OCI-LY1 (cell line): Measurements from ENCODE around the gene CLTCL1.

Source experiments
- H2AFZ ChIP-seq: fragments of 200-600 bp; sonication (generic), shearing (Covaris generic); 2 replicates; pipeline ENCODE4 v1.6.0; 2014; ENCODE audit warnings: antibody characterized with exemption, mild to moderate bottlenecking, low read length
- H3F3A ChIP-seq: fragments of 200-600 bp; sonication (generic), shearing (Covaris generic); 2 replicates; pipeline ENCODE4 v1.6.0; 2014; ENCODE audit warnings: mild to moderate bottlenecking, antibody characterized with exemption, low read length, moderate library complexity; ENCODE audit not compliant: insufficient read depth
- H3K27ac ChIP-seq: fragments of 200-600 bp; sonication (generic); 2 replicates; pipeline ENCODE4 v1.5.1; 2014; ENCODE audit warnings: low read length, mixed run types, mild to moderate bottlenecking, low read depth; ENCODE audit not compliant: poor library complexity, severe bottlenecking
- H3K27me3 ChIP-seq: fragments of 200-600 bp; sonication (generic); 2 replicates; pipeline ENCODE4 v1.6.0; 2014; ENCODE audit warnings: antibody characterized with exemption, mild to moderate bottlenecking, low read length, moderate library complexity; ENCODE audit not compliant: insufficient read depth
- H3K36me3 ChIP-seq: fragments of 200-600 bp; sonication (generic); 2 replicates; pipeline ENCODE4 v1.6.1; 2014; ENCODE audit warnings: mild to moderate bottlenecking, antibody characterized with exemption, low read length, moderate library complexity, mixed read lengths; ENCODE audit not compliant: insufficient read depth
- H3K4me1 ChIP-seq: fragments of 200-600 bp; sonication (generic); 2 replicates; pipeline ENCODE4 v1.5.1; 2014; ENCODE audit warnings: mild to moderate bottlenecking, low read length, moderate library complexity; ENCODE audit not compliant: insufficient read depth, severe bottlenecking
- H3K4me2 ChIP-seq: fragments of 200-600 bp; sonication (generic), shearing (Covaris generic); 2 replicates; pipeline ENCODE4 v1.6.1; 2014; ENCODE audit warnings: low read length
- H3K4me3 ChIP-seq: fragments of 200-600 bp; sonication (generic); 2 replicates; pipeline ENCODE4 v1.5.1; 2014; ENCODE audit warnings: low read length, low read depth, mild to moderate bottlenecking, mixed read lengths; ENCODE audit not compliant: poor library complexity, severe bottlenecking
- H3K79me2 ChIP-seq: fragments of 200-600 bp; shearing (Covaris generic); 2 replicates; pipeline ENCODE4 v1.6.1; 2016; ENCODE audit warnings: mixed run types, low read length, mixed read lengths; ENCODE audit not compliant: insufficient read depth
- H3K9ac ChIP-seq: fragments of 200-600 bp; sonication (generic), shearing (Covaris generic); 2 replicates; pipeline ENCODE4 v1.6.1; 2014; ENCODE audit warnings: mild to moderate bottlenecking, low read length, mixed read lengths
- H3K9me2 ChIP-seq: fragments of 200-600 bp; sonication (generic), shearing (Covaris generic); 2 replicates; pipeline ENCODE4 v1.6.1; 2014; ENCODE audit warnings: low read depth, mild to moderate bottlenecking, low read length, mixed read lengths
- H3K9me3 ChIP-seq: fragments of 200-600 bp; shearing (Covaris generic); 2 replicates; pipeline ENCODE4 v1.6.1; 2014; ENCODE audit warnings: low read length, mixed read lengths
- H4K20me1 ChIP-seq: fragments of 200-600 bp; sonication (generic), shearing (Covaris generic); 2 replicates; pipeline ENCODE4 v1.6.0; 2016; ENCODE audit warnings: mild to moderate bottlenecking, low read length; ENCODE audit not compliant: insufficient read depth
- EZH2 ChIP-seq: fragments of 200-600 bp; sonication (generic), shearing (Covaris generic); IDR thresholded peaks from 2 replicates; pipeline ENCODE4 v1.8.0; 2017; ENCODE audit warnings: borderline replicate concordance, mixed run types, mild to moderate bottlenecking, antibody characterized with exemption, low read length, moderate library complexity, mixed read lengths
- TF ChIP-seq, protein P1 (sequence below): fragments of 200-600 bp; sonication (generic), shearing (Covaris generic); IDR thresholded peaks from 2 replicates; pipeline ENCODE4 v1.5.1; 2017; ENCODE audit warnings: mild to moderate bottlenecking, antibody characterized with exemption, low read length, moderate library complexity, mixed read lengths

Gene CLTCL1

DNA sequence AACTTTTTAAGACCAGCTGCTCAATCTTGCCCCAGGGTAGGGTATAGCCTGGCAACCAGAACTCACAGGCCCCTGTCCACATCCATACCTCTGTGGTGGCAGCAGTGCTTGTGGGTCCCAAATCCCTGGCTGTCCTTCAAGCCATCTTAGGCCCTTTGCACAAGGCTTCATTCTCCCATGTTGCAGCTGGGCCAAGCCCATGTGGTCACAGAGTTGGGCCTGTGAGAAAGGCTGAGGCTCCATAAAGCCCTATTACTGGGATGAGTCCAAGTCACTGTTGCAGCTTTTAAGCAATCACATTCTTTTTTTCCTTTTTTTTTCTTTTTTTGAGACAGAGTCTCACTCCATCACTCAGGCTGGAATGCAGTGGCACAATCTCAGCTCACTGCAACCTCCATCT, 65.1 kb downstream of the CLTCL1 start:
- H3K36me3 ChIP-seq = no peaks in the 10 kb centered on the region

DNA sequence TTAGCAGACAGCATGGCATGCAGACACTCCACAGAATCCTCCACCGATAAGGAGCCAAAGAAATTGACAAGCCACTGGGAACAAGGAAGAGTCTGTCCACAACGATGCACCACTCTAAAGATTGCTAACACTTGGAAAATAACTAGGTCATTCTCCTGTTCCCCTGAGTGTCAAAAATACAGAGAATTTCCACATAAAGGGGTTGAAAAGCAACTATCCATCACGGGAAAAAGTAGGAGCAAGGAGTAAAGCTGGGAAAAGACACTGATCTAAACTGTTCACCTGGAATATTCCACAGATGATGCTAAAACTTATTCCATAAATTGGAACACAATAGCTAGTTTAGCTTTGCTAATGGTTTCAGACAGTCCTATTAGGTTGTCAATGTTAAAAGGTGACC, 66.0 kb downstream of the CLTCL1 start:
- no peak overlapping the region for H3K9ac ChIP-seq
- H3F3A ChIP-seq = no peaks in the 10 kb centered on the region
- no peak overlapping the region for H2AFZ ChIP-seq
- no peaks in the 10 kb centered on the region; the same call in 1 of the 2 replicates for H3K27me3 ChIP-seq
- no peaks in the 10 kb centered on the region for H3K79me2 ChIP-seq
- TF ChIP-seq, protein P1, sequence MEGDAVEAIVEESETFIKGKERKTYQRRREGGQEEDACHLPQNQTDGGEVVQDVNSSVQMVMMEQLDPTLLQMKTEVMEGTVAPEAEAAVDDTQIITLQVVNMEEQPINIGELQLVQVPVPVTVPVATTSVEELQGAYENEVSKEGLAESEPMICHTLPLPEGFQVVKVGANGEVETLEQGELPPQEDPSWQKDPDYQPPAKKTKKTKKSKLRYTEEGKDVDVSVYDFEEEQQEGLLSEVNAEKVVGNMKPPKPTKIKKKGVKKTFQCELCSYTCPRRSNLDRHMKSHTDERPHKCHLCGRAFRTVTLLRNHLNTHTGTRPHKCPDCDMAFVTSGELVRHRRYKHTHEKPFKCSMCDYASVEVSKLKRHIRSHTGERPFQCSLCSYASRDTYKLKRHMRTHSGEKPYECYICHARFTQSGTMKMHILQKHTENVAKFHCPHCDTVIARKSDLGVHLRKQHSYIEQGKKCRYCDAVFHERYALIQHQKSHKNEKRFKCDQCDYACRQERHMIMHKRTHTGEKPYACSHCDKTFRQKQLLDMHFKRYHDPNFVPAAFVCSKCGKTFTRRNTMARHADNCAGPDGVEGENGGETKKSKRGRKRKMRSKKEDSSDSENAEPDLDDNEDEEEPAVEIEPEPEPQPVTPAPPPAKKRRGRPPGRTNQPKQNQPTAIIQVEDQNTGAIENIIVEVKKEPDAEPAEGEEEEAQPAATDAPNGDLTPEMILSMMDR = no peak
- TF ChIP-seq EZH2 = no peak
- H3K9me3 ChIP-seq = no peaks in the 10 kb centered on the region
- no peak overlapping the region for H3K27ac ChIP-seq
- H3K4me1 ChIP-seq = no peaks in the 10 kb centered on the region
- H3K9me2 ChIP-seq = no peaks in the 10 kb centered on the region
- no peaks in the 10 kb centered on the region for H3K36me3 ChIP-seq
- H4K20me1 ChIP-seq = no peaks in the 10 kb centered on the region
- no peak overlapping the region for H3K4me2 ChIP-seq
- H3K4me3 ChIP-seq = no peak overlapping the region

More for the DNA sequence above, 65.1 kb downstream of the CLTCL1 start:
- H3K9me2 ChIP-seq = no peaks in the 10 kb centered on the region
- H3F3A ChIP-seq = no peaks in the 10 kb centered on the region
- no peaks in the 10 kb centered on the region for H3K79me2 ChIP-seq
- no peaks in the 10 kb centered on the region for H4K20me1 ChIP-seq
- no peaks in the 10 kb centered on the region for H3K9me3 ChIP-seq
- no peak overlapping the region for H3K9ac ChIP-seq
- H3K27me3 ChIP-seq = peaks cover 4% of the 10 kb centered on the region; the same call in 1 of the 2 replicates
- no peak overlapping the region for H3K4me2 ChIP-seq
- H3K4me3 ChIP-seq = no peak overlapping the region
- H2AFZ ChIP-seq = no peak overlapping the region
- no peak overlapping the region for H3K27ac ChIP-seq
- no peaks in the 10 kb centered on the region for H3K4me1 ChIP-seq
- TF ChIP-seq EZH2 = no peak
- TF ChIP-seq, protein P1 = no peak

DNA sequence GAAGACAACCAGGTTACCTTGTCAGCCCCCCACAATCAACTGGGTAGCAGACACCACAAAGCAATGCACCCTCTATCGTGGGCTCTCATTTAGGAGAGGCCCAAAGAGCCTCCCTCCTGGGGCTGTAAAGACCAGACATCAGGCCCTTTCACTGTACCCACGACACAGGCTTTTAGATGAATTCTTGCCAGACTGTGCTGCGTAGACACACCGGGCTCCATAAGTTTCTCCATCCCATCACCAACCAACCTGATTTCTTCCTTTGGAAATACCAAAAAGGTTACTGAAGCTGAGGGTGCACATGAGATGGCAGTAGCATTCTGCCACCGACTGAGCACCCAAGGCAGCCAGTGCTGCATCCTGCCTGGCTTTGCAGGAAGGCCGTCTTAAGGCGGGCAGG, 66.5 kb downstream of the CLTCL1 start:
- Histone ChIP-seq H3K27me3 (no peaks in the 10 kb centered on the region; the same call in 1 of the 2 replicates), H3K9me3 (no peaks in the 10 kb centered on the region), H4K20me1 (no peaks in the 10 kb centered on the region), H3K36me3 (no peaks in the 10 kb centered on the region), H3K4me1 (no peaks in the 10 kb centered on the region), H3K9ac (no peak overlapping the region), H3K79me2 (no peaks in the 10 kb centered on the region), H3K27ac (no peak overlapping the region), H3K4me3 (no peak overlapping the region), H3K9me2 (no peaks in the 10 kb centered on the region), H3K4me2 (no peak overlapping the region), H2AFZ (no peak overlapping the region), H3F3A (no peaks in the 10 kb centered on the region)
- TF ChIP-seq EZH2 = no peak
- TF ChIP-seq, protein P1 = no peak
